Measurements from ENCODE around the gene PIP4K2B. TPM values are rescaled to one million over a fixed set of nuclear protein-coding genes. Genes with fewer than 3 reads are reported as not detected.

Gene PIP4K2B
- total and polyA plus RNA-seq, 9 of the 15 experiments (the other 6 are each of a cell fraction or from before 2014, with no cell fraction given), result 3.7 to 29.9 (median 23.0) TPM

DNA sequence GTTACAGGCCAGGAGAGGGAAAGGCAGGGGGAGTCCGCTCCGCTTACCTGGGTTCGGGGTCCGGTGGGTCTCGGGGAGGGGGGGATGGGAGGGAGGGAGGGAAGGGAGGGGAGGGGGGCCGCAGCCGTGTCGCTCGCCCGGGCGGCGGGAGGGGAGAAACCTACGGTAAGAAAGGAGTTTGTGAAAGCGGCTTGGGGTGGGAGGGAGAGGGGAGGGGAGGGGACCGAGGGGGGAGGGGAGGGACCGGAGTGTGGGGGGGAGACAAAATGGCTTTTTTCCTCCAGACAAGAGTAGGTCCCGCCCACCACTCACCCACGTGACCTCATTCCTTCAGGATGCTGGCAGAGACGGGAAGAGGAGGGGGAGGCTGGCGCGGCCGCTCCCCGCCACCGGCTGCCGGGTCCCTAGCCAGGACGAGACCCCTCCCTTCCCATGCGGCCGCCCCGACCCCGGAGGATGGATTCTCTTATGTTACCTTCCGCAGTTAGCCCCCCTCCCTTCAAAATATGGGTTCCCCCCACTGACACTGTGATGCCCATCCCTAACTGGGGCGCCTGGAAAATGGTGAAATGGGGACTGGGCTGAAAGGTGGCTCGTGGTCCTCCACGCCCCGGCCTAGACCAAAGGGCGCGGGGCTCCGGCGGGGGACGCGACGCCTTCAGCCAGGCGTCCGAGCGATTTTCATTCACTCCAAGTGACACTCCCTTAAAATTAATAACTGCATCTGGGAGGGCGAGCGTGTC, 51.0 kb downstream of the PIP4K2B start, which contains the start of gene PCGF2 (continued):
- TF ChIP-seq EGR1 (conservative IDR thresholded peaks at IDR 0.05) (peak; percentile 27; the same call in 1 of the 2 replicates), HCFC1 (IDR thresholded peaks at IDR 0.05; ENCODE audit: low read depth, low read length) (no peak), ZNF592 (IDR thresholded peaks at IDR 0.05) (no peak), CCNT2 (IDR thresholded peaks at IDR 0.05; ENCODE audit: borderline replicate concordance, extremely low read depth, insufficient read length, low read depth, low read length) (no peak), CBX5 (IDR thresholded peaks at IDR 0.05; ENCODE audit: borderline replicate concordance, low read depth) (no peak), GTF2A2 (tag; IDR thresholded peaks at IDR 0.05) (no peak), ZNF253 (CRISPR knock-in tag; conservative IDR thresholded peaks at IDR 0.05) (no peak), NCOA2 (IDR thresholded peaks at IDR 0.05; ENCODE audit: partially characterized antibody in 2 of 2) (no peak), ZNF740 (CRISPR knock-in tag; IDR thresholded peaks at IDR 0.05) (peak; percentile 28), ZNF740 (tag; IDR thresholded peaks at IDR 0.05) (peak in 1 of 2 experiments; percentile 87; a peak in 1 of 4 replicates), FOXK2 (conservative IDR thresholded peaks at IDR 0.05 in 1 of 2, IDR thresholded peaks at IDR 0.05 in 1 of 2; ENCODE audit: low read depth in 2 of 2) (no peak), PRMT5 (CRISPR knock-in tag; IDR thresholded peaks at IDR 0.05) (no peak), HLTF (IDR thresholded peaks at IDR 0.05) (0 out of 2 replicates have a peak, but pooled peaks have one; percentile 16), MTF1 (CRISPR knock-in tag; IDR thresholded peaks at IDR 0.05; ENCODE audit: borderline replicate concordance) (no peak), RFX5 (IDR thresholded peaks at IDR 0.05; ENCODE audit: low read depth, low read length) (no peak), ZZZ3 (IDR thresholded peaks at IDR 0.05) (no peak)
- TF ChIP-seq, protein P1, sequence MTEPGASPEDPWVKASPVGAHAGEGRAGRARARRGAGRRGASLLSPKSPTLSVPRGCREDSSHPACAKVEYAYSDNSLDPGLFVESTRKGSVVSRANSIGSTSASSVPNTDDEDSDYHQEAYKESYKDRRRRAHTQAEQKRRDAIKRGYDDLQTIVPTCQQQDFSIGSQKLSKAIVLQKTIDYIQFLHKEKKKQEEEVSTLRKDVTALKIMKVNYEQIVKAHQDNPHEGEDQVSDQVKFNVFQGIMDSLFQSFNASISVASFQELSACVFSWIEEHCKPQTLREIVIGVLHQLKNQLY (CRISPR knock-in tag; conservative IDR thresholded peaks at IDR 0.05), result no peak
- TF ChIP-seq, protein P2, sequence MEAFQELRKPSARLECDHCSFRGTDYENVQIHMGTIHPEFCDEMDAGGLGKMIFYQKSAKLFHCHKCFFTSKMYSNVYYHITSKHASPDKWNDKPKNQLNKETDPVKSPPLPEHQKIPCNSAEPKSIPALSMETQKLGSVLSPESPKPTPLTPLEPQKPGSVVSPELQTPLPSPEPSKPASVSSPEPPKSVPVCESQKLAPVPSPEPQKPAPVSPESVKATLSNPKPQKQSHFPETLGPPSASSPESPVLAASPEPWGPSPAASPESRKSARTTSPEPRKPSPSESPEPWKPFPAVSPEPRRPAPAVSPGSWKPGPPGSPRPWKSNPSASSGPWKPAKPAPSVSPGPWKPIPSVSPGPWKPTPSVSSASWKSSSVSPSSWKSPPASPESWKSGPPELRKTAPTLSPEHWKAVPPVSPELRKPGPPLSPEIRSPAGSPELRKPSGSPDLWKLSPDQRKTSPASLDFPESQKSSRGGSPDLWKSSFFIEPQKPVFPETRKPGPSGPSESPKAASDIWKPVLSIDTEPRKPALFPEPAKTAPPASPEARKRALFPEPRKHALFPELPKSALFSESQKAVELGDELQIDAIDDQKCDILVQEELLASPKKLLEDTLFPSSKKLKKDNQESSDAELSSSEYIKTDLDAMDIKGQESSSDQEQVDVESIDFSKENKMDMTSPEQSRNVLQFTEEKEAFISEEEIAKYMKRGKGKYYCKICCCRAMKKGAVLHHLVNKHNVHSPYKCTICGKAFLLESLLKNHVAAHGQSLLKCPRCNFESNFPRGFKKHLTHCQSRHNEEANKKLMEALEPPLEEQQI (IDR thresholded peaks at IDR 0.05), result no peak
